Amniotic stem cell (primary cell): Measurements from ENCODE around the gene CERS5.
"Not testable (repeated sequence)": the region's sequence is repeated elsewhere in the genome, so short reads cannot be mapped to it uniquely, and the experiment has no call there.

Experiments used
- DNase-seq: peaks from one replicate; lab custom pipeline; 2025; lab: John Stamatoyannopoulos, UW

Gene CERS5

GRCh38 chr12:50186681-50187080, 19.5 kb upstream of the CERS5 start:
- DNase-seq = peak; percentile 39

- DNase-seq = no peak
Observed at GRCh38 chr12:50185970-50186663, 18.9 kb upstream of the CERS5 start.

- DNase-seq = no peak
Observed at GRCh38 chr12:50185301-50185895, 18.2 kb upstream of the CERS5 start.

GRCh38 chr12:50184261-50184660, 17.1 kb upstream of the CERS5 start:
- DNase-seq = no peak

- DNase-seq = no peak
Observed at GRCh38 chr12:50182461-50182860, 15.3 kb upstream of the CERS5 start.

- no peak for DNase-seq
Observed at GRCh38 chr12:50181691-50182090, 14.5 kb upstream of the CERS5 start.

- no peak for DNase-seq
Observed at GRCh38 chr12:50175716-50176026, 8.5 kb upstream of the CERS5 start.

GRCh38 chr12:50174971-50175715, 8.0 kb upstream of the CERS5 start:
- DNase-seq = peak; percentile 26

- peak; percentile 35 for DNase-seq
Observed at GRCh38 chr12:50166799-50167048, 445 bp downstream of the CERS5 start.

GRCh38 chr12:50164963-50165362, 2.2 kb downstream of the CERS5 start:
- DNase-seq = no peak

GRCh38 chr12:50162230-50162629, 4.9 kb downstream of the CERS5 start:
- DNase-seq = no peak

- no peak for DNase-seq
Observed at GRCh38 chr12:50160643-50161042, 6.5 kb downstream of the CERS5 start.

- DNase-seq = no peak
Observed at GRCh38 chr12:50157259-50157658, 9.9 kb downstream of the CERS5 start.

GRCh38 chr12:50156641-50157040, 10.5 kb downstream of the CERS5 start:
- DNase-seq = no peak

- DNase-seq = not testable (repeated sequence)
Observed at GRCh38 chr12:50154947-50155346, 12.2 kb downstream of the CERS5 start.

GRCh38 chr12:50151047-50151687, 16.0 kb downstream of the CERS5 start:
- DNase-seq = no peak

GRCh38 chr12:50149311-50149710, 17.9 kb downstream of the CERS5 start:
- DNase-seq = no peak

GRCh38 chr12:50148011-50148410, 19.2 kb downstream of the CERS5 start:
- not testable (repeated sequence) for DNase-seq

GRCh38 chr12:50147281-50147680, 19.9 kb downstream of the CERS5 start:
- no peak for DNase-seq

GRCh38 chr12:50145439-50145838, 21.7 kb downstream of the CERS5 start:
- no peak for DNase-seq

GRCh38 chr12:50142993-50143392, 24.2 kb downstream of the CERS5 start:
- DNase-seq = no peak

GRCh38 chr12:50132505-50133135, 34.5 kb downstream of the CERS5 start:
- DNase-seq = peak; percentile 38

- DNase-seq = no peak
Observed at GRCh38 chr12:50129290-50129689, 37.9 kb downstream of the CERS5 start.
